HG03575 (cell line): ENCODE data around the gene KCTD16.

ENCODE experiments used
- ATAC-seq: cut with Tn5 transposase; IDR thresholded peaks from one replicate; pipeline ENCODE4 v1.9.1; 2021; ENCODE audit not compliant: unreplicated experiment, insufficient number of reproducible peaks, low FRiP score; ENCODE audit errors: extremely low read depth

The KCTD16 gene

DNA sequence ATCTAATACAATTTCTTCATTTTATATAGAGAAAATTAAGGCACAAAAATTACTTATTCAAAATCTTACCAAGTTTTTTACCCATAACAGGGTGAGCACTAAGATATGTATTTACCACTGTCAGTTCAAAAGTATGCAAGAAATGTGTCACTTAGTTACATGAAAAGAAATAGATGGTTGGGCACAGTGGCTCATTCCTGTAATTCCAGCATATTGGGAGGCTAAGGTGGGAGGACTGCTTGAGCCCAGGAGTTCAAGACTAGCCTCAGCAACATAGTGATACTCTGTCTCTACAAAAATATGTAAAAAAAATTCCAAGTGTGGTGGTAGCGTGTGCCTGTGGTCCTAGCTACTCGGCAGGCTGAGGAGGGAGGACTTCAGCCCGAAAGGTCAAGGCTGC lies 19.6 kb upstream of the KCTD16 start:
- ATAC-seq = no peak

DNA sequence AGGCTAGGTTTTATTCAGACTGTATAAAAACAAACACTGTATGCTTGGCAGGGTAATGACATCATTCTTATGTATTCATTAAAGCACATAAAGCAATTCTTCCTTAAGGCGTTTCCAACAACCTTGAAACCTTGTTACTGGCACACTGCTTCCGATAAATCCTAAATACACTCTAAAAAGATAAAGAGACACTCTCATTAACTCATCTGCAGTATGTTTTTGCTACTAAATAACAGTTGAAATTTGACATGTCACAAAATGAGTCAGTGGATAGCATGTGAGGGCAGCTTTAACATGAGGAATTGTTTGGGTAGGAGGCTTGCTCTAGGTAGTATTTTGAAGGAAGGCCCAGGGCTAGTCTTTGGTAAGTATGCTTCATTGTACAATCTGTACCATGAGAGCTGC lies 13.9 kb upstream of the KCTD16 start:
- no peak for ATAC-seq

DNA sequence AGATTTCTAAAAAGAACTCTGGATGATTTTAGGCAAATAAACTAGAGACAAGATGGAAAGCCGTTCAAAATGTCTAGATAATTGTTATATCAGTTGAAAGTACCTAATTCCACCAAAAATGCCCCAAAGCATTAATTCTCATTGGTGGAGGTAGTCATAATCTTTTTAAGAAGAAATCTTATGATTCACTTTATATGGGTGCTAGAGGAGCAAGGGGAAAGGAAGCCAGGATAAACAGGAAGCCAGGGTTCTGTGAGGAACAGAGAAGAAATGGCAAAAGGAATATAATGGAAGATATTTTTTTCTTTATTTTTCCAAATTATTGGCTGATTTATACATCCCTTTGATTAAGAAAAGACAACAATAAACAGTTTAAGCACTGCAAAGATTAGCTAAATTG lies 8.0 kb upstream of the KCTD16 start:
- no peak for ATAC-seq

DNA sequence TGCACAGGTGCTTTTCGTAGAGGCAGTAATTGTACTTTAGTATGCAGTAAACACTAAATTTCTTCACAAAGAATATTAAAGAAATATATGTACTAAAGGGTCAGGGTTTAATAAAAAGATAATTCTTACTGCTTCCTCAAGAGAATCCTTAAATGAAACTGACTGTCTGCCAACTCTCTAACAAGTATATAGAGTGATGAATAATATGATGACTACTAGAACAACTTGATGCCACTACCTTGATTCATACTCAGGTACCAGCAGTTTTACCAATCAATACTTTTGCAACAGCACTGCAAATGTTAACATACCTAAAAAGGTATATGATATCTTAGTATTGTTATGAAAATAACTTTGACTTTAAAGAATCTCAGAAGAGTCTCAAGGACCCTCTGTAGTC lies 4.0 kb upstream of the KCTD16 start:
- ATAC-seq = no peak

DNA sequence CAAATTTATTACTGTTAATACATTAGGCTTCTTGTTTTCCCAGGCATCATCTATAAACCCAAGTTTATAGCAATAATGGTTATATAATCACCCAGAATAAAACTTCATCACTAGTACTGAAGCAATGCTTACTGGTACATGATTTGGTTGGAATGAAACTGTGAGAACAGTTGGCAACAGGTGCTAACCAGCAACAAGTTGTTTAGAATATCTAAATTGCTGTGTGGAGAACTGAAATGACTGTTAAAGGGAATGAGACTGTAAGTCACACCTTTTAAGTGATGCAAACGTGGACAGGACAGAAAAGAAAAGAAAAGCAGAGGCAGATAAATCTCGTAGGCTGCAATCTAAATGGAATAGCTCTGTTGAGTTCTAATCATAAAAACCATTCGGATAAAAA lies 2.7 kb upstream of the KCTD16 start:
- ATAC-seq = no peak

DNA sequence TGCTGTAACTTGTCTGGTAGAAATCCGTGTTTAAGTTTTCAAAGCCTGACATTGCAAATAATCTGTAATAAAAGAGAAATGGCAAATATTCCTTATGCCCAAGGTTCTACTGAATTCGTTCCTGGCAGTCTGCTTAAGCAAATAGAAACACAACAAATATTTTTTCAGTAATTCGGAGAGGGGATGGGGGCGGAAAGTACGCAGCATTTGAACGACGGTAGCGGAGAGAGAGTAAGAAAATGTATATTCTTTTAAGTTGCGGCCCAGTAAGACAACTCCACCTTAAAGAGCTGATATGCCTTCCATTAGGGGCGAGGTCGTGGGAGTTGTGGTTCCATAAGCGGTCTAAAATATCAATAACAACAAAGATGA lies 783 bp upstream of the KCTD16 start:
- ATAC-seq = no peak

DNA sequence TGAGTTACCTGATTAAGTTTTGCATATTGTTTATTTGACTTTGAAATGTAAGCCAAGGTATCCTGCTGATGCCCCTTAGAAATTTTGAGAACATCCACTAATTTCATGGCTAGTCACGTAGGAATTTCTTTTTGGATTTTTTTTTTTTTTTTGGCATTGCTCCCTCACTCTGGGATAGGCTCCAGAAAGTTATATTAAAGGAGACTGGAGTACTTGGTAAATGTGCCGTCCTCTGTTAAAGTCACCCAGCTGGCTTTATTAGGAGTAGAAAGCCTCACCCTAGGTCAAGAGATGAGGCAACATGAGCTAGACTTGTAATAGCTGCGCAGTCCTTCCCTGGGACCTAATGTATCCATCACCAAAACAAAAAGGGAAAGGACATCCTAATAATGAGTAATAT lies 3.1 kb downstream of the KCTD16 start:
- ATAC-seq = no peak

DNA sequence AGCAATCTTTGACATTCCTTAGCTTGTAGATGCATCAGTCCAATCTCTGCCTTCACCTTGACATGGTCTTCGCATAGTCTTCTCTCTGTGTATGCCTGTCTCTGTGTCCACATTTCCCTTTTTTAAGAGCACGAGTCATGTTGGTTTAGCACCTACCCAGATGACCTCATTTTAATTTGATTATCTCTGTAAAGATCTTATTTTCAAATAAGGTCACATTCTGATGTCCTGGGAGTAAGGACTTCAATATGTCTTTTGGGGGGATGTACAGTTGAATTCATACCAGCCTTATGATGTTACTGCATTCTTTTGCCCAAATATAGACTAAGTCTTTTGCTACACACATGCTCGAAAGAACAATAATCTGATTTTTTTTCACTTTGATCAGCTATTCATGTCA lies 6.9 kb downstream of the KCTD16 start:
- no peak for ATAC-seq

DNA sequence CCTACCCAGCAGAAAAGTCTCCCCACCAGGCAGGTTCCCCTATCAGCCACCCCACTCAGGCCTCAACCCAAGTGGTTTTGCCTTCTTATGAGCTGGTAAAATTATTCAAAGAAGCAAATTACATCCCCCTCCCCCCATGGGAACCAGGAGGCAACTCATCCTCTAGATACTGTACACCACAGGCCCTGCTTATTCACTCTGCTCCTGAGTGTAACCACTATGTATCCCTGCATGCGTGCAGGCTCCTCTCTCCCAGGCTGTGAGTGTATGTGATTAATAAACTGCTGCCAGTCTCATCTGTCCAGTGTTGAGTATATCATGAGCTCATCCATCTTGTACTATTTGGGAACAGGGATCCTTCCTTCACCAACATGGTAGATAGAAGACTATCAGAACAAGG lies 8.6 kb downstream of the KCTD16 start:
- no peak for ATAC-seq

DNA sequence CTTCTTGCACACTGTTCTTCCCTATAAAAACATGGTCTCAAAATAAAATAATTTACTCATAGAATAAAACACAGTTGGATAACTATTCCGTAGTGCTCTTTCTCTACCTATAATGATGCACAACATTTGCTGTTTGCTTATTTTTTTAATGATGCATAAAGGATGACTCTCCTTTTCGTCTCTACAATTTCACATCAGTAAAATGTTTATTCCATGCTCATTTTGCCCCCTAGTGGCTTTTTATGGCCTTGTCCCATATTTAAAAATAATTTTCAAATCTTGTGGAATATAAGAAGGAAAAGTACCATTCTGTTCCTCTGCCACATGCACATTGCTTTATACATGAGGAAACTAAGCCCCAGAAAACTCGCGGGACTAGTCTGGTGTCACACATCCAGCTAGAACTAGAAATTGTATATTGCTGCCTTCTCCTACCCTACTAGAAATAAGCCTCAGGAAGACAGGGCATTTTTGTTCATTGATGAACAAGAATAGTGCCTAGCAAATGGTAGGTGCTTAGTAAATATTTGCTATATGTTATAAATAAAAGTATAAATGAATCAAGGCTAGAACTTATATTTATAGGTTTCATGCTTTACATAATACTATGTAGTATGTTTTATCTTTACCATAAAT lies 12.7 kb downstream of the KCTD16 start:
- no peak for ATAC-seq

DNA sequence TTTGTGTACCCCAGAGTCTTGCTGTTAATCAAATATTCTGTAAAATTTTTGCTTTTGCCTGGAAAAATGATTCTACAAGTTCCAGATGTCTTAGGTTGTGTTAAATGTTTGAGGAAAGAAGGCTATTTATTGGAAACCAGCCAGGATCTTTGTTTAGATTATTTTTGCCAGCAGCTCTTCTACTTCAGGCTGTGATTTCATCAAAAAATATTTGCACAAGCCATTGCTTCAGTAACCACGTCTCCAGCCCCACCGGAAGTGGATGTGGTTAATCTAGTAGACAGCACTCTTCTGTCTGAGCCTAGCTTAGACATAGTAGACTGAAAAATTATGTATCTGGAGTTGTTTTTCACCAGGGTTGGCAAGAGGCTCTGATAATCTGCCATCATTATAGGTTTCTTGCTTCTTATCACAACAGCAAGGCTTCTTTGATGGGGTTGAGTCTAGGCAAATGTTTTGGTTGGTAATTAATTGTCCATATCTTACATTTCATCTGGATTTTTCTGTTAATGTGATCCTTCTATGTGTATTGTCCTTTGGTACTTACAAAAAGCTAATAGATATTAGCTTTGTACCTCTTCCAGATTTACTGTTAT lies 17.1 kb downstream of the KCTD16 start:
- peak; percentile 53 for ATAC-seq

DNA sequence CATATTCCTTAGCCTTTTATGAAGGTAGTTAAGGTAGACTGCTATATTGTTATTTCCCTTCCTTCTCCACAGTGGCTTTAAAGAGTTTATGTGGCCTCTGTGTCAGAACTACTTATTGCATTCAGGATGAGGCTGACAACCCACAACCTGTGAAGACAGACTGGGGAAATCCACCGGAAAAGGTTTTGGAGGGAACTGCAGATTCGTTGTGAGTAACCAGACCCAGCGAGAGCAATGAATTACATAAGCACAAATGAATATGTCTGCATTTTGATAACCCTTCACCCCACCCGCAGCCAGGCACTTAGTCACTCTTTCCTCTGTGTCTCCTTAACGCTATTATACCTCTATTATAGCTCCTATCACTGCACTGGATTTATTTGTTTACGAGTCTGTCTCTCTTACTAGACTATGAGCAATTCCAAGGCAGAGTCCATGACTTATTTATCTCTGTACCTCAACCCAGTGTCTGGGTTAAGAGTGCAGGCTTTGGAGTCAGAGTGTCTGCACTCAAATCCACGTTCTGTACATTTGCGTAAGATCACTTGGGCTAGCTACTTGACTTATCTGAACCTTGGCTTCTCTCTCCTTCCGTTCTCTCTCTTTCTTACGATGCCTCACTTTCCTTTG lies 19.2 kb downstream of the KCTD16 start:
- ATAC-seq = no peak

DNA sequence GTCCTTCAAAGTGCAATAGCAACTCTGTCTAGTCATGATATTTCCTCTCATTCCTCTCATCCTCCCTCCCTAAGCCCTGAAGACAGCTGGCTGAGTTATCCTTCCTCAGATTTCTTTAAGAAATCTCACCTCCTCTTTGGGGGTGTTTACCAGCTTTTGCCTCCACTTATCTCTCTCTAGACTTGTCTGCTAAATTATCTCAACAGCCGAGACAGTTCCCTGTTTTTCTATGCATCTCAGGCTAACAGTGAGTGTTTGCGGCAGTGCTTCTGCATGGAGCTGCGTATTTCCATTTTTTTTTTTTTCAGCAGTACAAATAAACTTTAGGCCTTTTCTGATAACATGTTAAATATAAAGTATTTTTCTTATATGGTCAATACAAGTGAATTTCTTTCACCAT lies 20.9 kb downstream of the KCTD16 start:
- ATAC-seq = no peak

DNA sequence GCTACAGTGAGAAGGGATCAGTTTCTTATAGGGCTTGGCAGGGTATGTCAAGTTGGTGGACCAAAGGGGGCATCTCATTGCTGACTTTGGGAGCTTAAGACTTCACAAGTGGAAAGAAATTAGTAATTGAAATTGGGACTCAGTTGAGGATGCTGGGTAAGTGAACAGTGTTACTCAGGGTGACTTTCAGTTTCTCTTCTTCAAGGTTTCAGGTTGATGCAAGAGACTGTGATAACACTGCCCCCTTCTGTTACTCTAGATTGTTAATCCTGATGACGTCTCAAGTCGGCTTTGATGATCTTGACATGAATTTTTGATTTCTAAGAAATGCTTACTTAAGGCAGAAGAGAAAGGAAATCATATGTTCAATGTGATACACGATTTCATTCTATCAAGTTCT lies 21.3 kb downstream of the KCTD16 start:
- peak; percentile 91 for ATAC-seq

DNA sequence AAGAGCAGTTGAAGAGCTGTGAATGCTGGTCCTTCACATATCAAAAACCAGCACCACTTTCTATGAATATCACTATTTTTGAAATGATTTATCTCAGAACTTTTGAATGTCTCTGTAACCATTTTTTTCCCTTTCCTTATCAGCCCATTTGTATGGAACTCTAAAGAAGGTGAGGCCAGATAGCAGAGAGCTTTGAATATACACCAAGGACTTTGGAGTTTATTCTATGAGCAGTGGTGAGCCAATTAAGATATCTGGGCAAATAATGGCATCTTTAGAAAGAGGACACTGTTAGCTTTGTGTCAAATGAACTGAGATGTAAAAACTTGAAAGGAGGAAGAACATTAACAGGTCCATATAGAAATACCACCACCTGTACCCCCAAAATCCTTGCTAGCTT lies 22.0 kb downstream of the KCTD16 start:
- ATAC-seq = no peak

DNA sequence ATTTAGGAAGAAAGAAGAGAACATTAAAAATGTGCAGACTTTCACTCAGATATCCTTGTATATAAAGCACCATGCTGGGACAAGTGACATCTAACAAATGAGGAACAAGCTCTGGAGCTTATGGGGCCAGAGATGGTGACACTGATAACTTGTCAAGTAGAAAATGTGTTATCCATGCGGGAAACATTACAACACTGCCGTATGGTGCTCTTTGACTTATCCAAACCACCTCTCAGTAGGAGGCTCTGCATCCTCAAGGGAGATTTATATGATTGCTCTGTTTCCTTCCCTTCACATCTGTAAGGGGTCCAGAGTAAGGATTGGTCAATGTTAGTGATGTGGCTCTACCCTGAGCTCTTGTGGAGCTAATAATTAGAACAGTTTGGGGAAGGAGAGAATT lies 23.5 kb downstream of the KCTD16 start:
- ATAC-seq = no peak

DNA sequence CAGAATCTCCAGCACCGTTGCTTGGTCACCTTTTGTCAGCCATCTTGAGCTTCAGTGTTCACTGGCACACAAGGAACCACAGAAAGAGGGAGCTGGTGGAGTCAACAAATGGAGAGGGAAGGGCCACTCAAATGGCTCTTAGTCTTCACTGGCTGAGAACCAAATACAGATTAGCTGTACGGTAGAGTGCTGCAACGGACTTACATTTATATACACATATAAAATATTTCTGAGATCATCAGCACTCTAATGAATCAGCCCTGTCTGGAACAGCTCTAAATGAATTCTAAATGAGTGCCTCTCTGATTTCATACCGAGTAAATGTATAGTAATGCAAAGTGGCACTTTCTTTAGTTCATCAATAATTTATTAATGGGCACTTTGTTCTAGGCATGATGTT lies 24.8 kb downstream of the KCTD16 start:
- ATAC-seq = no peak

DNA sequence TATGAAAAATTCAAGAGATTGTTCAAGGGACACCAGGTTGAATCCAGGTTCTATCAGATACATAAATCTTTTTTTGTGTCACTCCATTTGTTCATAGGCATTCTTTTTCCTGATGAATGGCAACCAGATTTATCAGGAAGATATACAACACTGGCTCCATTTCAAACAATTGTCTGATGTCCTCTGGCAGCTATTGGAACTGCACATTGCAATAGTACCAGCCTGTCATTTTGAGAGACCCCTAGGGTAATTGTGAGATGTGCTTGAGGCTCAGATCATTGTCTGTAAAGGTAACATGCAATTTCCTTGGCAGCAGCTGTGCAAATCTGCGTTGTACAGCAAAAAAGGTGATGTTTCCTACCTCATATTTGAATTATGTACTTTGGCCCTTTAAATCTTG lies 25.9 kb downstream of the KCTD16 start:
- ATAC-seq = no peak

DNA sequence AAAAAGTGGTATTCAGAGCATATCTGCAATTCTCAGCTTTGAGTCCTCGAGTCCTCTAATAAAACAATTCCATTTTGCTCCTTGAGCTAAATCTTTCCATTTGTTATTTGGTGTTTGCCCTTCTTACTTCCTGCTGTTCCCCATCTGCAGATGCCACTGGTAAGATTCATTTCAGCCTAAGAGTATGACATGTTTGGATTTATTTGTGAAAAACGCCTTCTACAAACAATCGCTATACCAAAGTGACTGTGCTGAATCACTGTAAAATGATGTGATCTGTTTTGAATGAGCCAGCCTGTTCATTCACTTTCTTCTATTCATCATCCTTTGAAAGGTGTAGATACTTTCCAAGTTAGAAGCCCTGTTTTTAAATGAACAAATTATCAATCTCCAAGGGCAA lies 27.7 kb downstream of the KCTD16 start:
- no peak for ATAC-seq

DNA sequence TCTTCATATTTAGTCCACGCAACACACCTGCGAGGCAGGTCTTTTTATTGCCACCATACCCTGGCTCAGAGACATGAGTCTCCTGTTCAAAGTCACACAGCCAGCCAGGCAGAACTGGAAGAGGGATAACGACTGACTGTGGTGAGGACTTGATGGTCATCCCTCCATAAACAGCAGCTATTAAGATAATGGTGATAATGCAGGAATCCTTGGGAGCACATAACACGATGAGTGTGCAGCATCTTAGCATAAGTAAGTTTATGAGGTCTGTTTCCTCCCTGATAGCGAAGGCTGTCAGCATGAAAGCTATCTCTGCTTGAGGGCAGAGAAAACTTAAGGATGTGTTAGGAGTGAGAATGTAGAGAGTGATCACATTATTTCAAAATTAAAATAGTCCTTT lies 30.9 kb downstream of the KCTD16 start:
- ATAC-seq = no peak

DNA sequence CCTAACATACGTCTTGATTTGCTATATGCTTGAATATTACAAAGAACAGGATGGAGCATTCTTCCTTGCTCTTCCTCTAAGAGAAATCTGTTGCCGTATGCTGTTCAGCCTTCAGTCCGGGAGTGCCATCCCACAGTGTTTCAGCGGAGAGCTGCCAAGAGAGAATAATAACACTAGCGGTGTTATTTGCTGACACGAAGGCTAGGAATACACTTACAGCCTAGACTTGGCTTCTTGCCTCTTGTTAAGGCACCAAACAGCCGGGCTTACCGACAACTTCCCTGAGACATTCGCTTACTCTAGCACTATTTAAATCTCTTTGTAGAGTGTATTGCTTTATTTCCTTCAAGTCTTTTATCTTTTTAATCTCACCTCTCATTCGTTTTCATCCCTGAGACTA lies 31.4 kb downstream of the KCTD16 start:
- ATAC-seq = no peak
